HAP-1 (cell line): ENCODE results near the gene COL4A1.

ENCODE experiments used
- DNase-seq, 2 experiments: peaks; one replicate each; pipeline ENCODE4 v3.0.0-alpha.2; 2016 to 2020; ENCODE audit warnings: low spot score in 2 of 2
- H3K27me3 ChIP-seq: fragments of 250-450 bp; sonication (Bioruptor Pico); 2 replicates; pipeline ENCODE4 v1.5.1; 2020; ENCODE audit warnings: low read depth, mild to moderate bottlenecking, moderate library complexity
- H3K36me3 ChIP-seq: fragments of 250-450 bp; sonication (Bioruptor Pico); replicated peaks from 2 replicates; pipeline ENCODE4 v1.5.1; 2020; ENCODE audit warnings: mild to moderate bottlenecking
- H3K4me1 ChIP-seq: fragments of 250-450 bp; sonication (Bioruptor Pico); 2 replicates; pipeline ENCODE4 v1.5.1; 2020; ENCODE audit warnings: mild to moderate bottlenecking
- H3K4me3 ChIP-seq: fragments of 250-450 bp; sonication (Bioruptor Pico); 2 replicates; pipeline ENCODE4 v1.5.1; 2020; ENCODE audit warnings: mild to moderate bottlenecking, moderate library complexity
- H3K9me3 ChIP-seq: fragments of 250-450 bp; sonication (Bioruptor Pico); 2 replicates; pipeline ENCODE4 v1.5.1; 2020; ENCODE audit warnings: mild to moderate bottlenecking, moderate library complexity
- in situ Hi-C: fragments of 300-500 bp; cut with MboI; formaldehyde crosslinking; loops from 3 replicates; pipeline ENCODE4 v1.14.3; 2020; ENCODE audit warnings: low sequenced_read_pairs, inconsistent platforms, mixed read lengths

COL4A1 gene

GRCh38 chr13:110306960-110307766 lies at the start of gene COL4A1, which contains the start of gene COL4A2:
Gene COL4A1 (minus strand): TSS chr13:110307157. CDS start chr13:110307027, 130 bp downstream.
Gene COL4A2 (plus strand): TSS chr13:110307284. CDS start chr13:110307904, 620 bp downstream.
- no peak within 1 kb of the TSS for H3K4me3 ChIP-seq
- H3K36me3 ChIP-seq: no peaks in the 10 kb centered on the region
- no peak for DNase-seq
- no peaks in the 10 kb centered on the region for H3K9me3 ChIP-seq
- in situ Hi-C loops: no loop called here
- no peaks in the 10 kb centered on the region for H3K4me1 ChIP-seq
- H3K27me3 ChIP-seq: 0 out of 2 replicates have a peak, but pooled peaks cover 2% of the 10 kb centered on the region

DNA sequence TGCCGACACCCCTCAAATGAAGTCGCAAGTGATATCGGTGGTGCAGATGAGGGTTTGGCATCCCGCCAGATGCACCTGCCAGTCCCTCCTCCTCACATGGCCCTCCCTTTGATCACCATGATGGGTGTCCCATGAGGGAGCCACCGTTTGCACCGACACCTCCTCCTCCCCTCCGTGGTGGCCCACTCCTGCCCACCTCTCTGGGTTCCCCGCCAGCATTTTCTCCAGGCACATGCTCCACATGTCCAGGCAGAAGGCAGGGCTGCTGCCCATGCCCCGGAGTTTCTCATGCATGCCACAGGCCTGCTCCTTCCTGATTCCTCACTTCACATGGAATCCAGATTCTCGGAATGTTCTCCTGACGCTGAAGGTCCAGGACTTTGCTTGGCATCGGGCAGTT lies 49.4 kb upstream of the COL4A1 start:
- H3K4me3 ChIP-seq: no peak overlapping the region
- in situ Hi-C loops: no loop called here
- peaks cover 3% of the 10 kb centered on the region; the same call in 1 of the 2 replicates for H3K27me3 ChIP-seq
- H3K36me3 ChIP-seq: no peaks in the 10 kb centered on the region
- H3K4me1 ChIP-seq: no peaks in the 10 kb centered on the region
- no peak for DNase-seq
- H3K9me3 ChIP-seq: no peaks in the 10 kb centered on the region

GRCh38 chr13:110354715-110355473 lies 47.9 kb upstream of the COL4A1 start:
- no peaks in the 10 kb centered on the region for H3K36me3 ChIP-seq
- in situ Hi-C loops: no loop called here
- no peaks in the 10 kb centered on the region for H3K4me1 ChIP-seq
- no peaks in the 10 kb centered on the region for H3K27me3 ChIP-seq
- DNase-seq: no peak
- no peak overlapping the region for H3K4me3 ChIP-seq
- no peaks in the 10 kb centered on the region for H3K9me3 ChIP-seq

DNA sequence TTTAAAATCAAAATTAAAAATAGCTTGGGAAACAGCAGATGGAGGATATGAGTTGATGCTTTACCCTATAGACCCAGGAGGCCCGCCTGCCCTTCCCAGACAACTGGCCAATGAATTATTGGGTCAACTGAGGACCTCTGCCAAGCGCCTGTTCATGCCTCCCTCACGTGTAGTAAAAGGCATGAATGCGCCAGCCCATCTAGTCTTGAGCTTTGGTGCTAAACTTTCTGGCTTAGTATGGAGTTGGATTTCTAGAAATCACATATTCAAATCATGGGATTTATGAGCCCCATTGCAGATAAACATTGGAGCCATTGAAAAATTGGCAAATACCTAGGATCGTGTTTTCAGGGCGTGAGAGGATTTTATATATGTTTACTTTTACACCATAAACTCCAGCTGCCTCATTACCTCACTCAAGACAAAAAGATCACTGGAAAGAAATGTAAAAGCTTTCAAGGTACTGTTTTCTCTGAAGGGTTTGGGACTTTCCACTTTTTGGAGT lies 47.2 kb upstream of the COL4A1 start:
- in situ Hi-C loops: no loop called here
- H3K9me3 ChIP-seq: no peaks in the 10 kb centered on the region
- DNase-seq: no peak
- H3K4me3 ChIP-seq: no peak overlapping the region
- no peaks in the 10 kb centered on the region for H3K36me3 ChIP-seq
- H3K27me3 ChIP-seq: no peaks in the 10 kb centered on the region
- no peaks in the 10 kb centered on the region for H3K4me1 ChIP-seq

- in situ Hi-C loops: no loop called here
- Histone ChIP-seq H3K4me3 (no peak overlapping the region), H3K9me3 (no peaks in the 10 kb centered on the region), H3K27me3 (no peaks in the 10 kb centered on the region), H3K36me3 (no peaks in the 10 kb centered on the region), H3K4me1 (no peaks in the 10 kb centered on the region)
- no peak for DNase-seq
Measured at GRCh38 chr13:110353339-110353977, 46.5 kb upstream of the COL4A1 start.

- in situ Hi-C loops: no loop called here
- Histone ChIP-seq H3K4me1 (no peaks in the 10 kb centered on the region), H3K9me3 (no peaks in the 10 kb centered on the region), H3K4me3 (no peak overlapping the region), H3K36me3 (no peaks in the 10 kb centered on the region), H3K27me3 (no peaks in the 10 kb centered on the region)
- DNase-seq: peak in 1 of 2 experiments; percentile 19
Measured at GRCh38 chr13:110352735-110353134, 45.8 kb upstream of the COL4A1 start.

DNA sequence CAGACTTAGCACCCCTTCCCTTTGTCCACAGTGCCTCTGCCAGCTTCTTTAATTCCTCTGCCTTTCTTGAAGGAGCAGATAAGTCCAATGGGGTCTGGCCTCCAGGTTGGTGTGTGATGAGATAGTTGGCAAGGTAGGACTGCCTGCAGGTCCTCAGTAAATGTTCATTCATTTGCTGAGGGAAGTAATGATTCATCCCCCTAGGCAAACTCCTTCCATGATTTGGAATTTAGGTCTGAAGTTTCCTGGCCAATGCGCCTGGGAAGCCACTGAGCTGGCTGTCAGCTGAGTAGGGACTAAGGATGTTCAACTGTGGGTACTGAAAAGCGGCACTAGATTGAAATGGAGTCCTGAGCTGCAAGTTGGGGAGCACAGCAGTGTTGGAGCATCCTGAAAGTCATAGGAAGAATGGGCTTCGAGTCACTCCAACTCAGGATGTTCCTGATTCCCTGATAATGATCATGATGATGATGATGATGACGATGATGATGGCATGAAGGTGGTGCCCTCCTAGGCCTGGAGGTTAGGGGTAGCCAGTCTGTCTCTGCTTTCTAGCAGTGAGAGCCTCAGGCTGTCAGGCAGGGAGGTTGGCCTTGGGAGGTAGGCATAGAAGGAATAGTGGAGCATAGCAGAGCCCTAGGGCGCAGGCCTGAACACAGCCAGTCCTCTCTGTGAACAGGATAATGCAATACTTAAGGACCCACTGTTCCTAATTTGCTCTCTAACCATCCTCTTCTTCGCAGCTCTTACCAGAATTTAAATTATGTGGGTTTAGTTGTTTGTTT lies 44.9 kb upstream of the COL4A1 start:
- H3K4me1 ChIP-seq: no peaks in the 10 kb centered on the region
- in situ Hi-C loops: no loop called here
- DNase-seq: no peak

GRCh38 chr13:110350509-110350908 lies 43.6 kb upstream of the COL4A1 start:
- Histone ChIP-seq H3K4me1 (no peaks in the 10 kb centered on the region), H3K4me3 (no peak overlapping the region), H3K36me3 (no peaks in the 10 kb centered on the region), H3K27me3 (no peaks in the 10 kb centered on the region), H3K9me3 (no peaks in the 10 kb centered on the region)
- no peak for DNase-seq
- in situ Hi-C loops: no loop called here

More for the DNA sequence above, 44.9 kb upstream of the COL4A1 start:
- no peak overlapping the region for H3K4me3 ChIP-seq
- H3K9me3 ChIP-seq: no peaks in the 10 kb centered on the region
- H3K27me3 ChIP-seq: no peaks in the 10 kb centered on the region
- H3K36me3 ChIP-seq: no peaks in the 10 kb centered on the region

DNA sequence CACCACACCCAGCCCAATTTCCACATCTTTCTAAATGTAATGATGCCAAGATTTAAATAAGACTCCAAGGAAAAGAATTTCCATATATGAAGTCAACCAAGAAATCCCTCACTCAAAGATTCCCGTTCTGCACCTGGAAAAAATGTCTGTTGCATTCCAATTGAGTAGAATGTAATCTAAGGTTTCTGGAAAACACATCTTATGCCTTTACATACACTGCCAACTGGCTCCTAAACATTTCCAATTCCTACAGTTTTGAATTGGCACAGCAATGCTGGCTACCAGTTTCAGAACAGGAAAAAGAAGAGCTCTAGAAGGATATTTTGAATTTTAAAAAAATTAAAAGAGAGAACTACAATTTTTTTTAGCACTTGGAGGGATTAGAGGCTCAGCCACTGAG lies 43.1 kb upstream of the COL4A1 start:
- Histone ChIP-seq H3K27me3 (no peaks in the 10 kb centered on the region), H3K4me3 (no peak overlapping the region), H3K36me3 (no peaks in the 10 kb centered on the region), H3K9me3 (no peaks in the 10 kb centered on the region), H3K4me1 (no peaks in the 10 kb centered on the region)
- in situ Hi-C loops: no loop called here
- no peak for DNase-seq

- no peak overlapping the region for H3K4me3 ChIP-seq
- in situ Hi-C loops: no loop called here
- H3K9me3 ChIP-seq: no peaks in the 10 kb centered on the region
- H3K27me3 ChIP-seq: no peaks in the 10 kb centered on the region
- no peaks in the 10 kb centered on the region for H3K4me1 ChIP-seq
- no peak for DNase-seq
- H3K36me3 ChIP-seq: no peaks in the 10 kb centered on the region
Measured at GRCh38 chr13:110349239-110349638, 42.3 kb upstream of the COL4A1 start.

DNA sequence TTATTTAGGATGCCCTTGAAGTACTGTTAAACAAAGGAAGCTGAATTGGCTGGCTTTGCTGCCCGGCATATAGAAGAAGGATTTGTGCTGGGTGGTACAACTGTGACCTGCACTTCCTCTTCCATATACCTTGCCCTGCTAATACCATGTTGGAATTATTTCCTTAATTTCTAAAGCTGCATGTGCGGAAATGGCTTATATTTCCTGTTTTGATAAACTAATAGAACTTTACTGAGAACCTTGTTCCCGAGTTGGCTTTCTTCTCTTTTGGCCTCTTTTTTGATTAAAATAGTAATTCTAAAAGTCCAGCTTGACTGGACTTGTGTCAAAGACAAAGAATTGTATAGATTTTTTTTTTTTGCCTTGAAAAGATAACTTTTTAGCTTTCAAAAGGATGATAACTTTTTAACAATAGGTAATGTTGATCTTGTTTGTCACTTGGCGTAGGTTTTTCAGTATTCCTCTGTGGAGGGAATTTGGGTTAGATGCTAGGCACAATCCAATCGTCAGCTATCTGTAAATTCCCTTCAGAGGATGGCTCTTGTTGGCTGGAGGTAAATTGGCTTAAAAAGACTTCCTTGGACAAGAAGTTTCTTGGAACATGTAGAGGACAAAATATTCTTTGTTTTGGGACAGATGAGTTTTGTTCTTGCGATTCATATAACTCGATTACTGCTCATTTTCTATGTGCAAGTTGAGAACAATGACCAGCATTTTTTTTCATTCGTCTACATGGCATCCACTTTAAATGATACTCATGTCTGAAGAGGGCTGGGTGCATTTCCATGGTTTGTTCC lies 41.5 kb upstream of the COL4A1 start:
- in situ Hi-C loops: no loop called here
- DNase-seq: no peak
- Histone ChIP-seq H3K27me3 (no peaks in the 10 kb centered on the region), H3K4me1 (no peaks in the 10 kb centered on the region), H3K9me3 (no peaks in the 10 kb centered on the region), H3K4me3 (no peak overlapping the region), H3K36me3 (no peaks in the 10 kb centered on the region)

- H3K4me1 ChIP-seq: no peaks in the 10 kb centered on the region
- H3K9me3 ChIP-seq: no peaks in the 10 kb centered on the region
- H3K4me3 ChIP-seq: no peak overlapping the region
- no peaks in the 10 kb centered on the region for H3K36me3 ChIP-seq
- no peaks in the 10 kb centered on the region for H3K27me3 ChIP-seq
- in situ Hi-C loops: no loop called here
- DNase-seq: no peak
Measured at GRCh38 chr13:110347535-110348308, 40.8 kb upstream of the COL4A1 start.
